Parathyroid adenoma (tissue), 2 donors: ENCODE results near the gene SGSM2.

Experiments
- H2AFZ ChIP-seq: fragments of 300-600 bp; sonication (generic); one replicate; pipeline ENCODE4 v1.7.0; 2017; ENCODE audit warnings: antibody characterized with exemption, mild to moderate bottlenecking
- H3K27ac ChIP-seq: fragments of 300-600 bp; sonication (generic); one replicate; pipeline ENCODE4 v1.7.0; 2017
- H3K27me3 ChIP-seq: fragments of 300-600 bp; sonication (generic); one replicate; pipeline ENCODE4 v1.7.0; 2017; ENCODE audit warnings: low read length; ENCODE audit not compliant: control insufficient read depth, insufficient read depth
- H3K36me3 ChIP-seq: fragments of 300-600 bp; sonication (generic); one replicate; pipeline ENCODE4 v1.7.0; 2017; ENCODE audit warnings: low read length; ENCODE audit not compliant: control insufficient read depth, insufficient read depth
- H3K4me1 ChIP-seq: fragments of 300-600 bp; sonication (generic); one replicate; pipeline ENCODE4 v1.7.0; 2017; ENCODE audit warnings: control low read depth
- H3K4me2 ChIP-seq: fragments of 300-600 bp; sonication (generic); one replicate; pipeline ENCODE4 v1.7.0; 2017; ENCODE audit warnings: low read length
- H3K4me3 ChIP-seq: fragments of 300-600 bp; sonication (generic); one replicate; pipeline ENCODE4 v1.7.0; 2017; ENCODE audit warnings: low read depth, low read length
- H3K79me2 ChIP-seq: fragments of 300-600 bp; sonication (generic); one replicate; pipeline ENCODE4 v1.7.0; 2017; ENCODE audit warnings: control low read depth
- H3K9ac ChIP-seq: fragments of 300-600 bp; sonication (generic); one replicate; pipeline ENCODE4 v1.7.0; 2017; ENCODE audit warnings: mild to moderate bottlenecking
- H3K9me3 ChIP-seq: fragments of 300-600 bp; sonication (generic); one replicate; pipeline ENCODE4 v1.7.0; 2017; ENCODE audit warnings: low read length; ENCODE audit not compliant: control insufficient read depth
- TF ChIP-seq, protein P1 (sequence below): fragments of 300-600 bp; sonication (generic); IDR thresholded peaks from one replicate; pipeline ENCODE4 v1.7.0; 2017; ENCODE audit warnings: antibody characterized with exemption, mild to moderate bottlenecking
- donor health status: primary hyperparathyroidism.

The SGSM2 gene

DNA sequence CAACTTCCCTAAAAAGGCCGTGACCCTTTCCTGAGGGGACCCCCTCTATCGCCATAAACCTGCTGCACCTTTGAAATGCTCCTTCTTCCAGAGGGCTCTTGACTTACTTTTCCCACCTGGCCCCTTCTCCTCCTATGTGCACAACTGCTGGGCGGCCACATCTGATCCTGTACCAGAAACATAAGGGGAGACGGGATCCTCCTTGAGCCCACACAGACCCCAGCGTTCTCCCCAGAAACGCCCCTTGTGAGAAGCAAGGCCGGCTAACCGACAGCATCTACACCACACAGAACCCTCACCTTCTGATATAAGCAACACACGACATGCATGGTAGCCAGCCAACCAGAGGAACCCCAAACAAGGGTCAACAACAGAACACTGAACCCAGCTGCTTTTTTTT lies 77.8 kb downstream of the SGSM2 start:
- Histone ChIP-seq H3K79me2 (peaks cover 5% of the 10 kb centered on the region), H3K9me3 (no peaks in the 10 kb centered on the region), H3K36me3 (no peaks in the 10 kb centered on the region), H3K27ac (no peak overlapping the region), H3K27me3 (no peaks in the 10 kb centered on the region), H3K4me1 (no peaks in the 10 kb centered on the region), H2AFZ (no peak overlapping the region), H3K4me3 (no peak overlapping the region), H3K4me2 (no peak overlapping the region), H3K9ac (no peak overlapping the region)
- TF ChIP-seq, protein P1, sequence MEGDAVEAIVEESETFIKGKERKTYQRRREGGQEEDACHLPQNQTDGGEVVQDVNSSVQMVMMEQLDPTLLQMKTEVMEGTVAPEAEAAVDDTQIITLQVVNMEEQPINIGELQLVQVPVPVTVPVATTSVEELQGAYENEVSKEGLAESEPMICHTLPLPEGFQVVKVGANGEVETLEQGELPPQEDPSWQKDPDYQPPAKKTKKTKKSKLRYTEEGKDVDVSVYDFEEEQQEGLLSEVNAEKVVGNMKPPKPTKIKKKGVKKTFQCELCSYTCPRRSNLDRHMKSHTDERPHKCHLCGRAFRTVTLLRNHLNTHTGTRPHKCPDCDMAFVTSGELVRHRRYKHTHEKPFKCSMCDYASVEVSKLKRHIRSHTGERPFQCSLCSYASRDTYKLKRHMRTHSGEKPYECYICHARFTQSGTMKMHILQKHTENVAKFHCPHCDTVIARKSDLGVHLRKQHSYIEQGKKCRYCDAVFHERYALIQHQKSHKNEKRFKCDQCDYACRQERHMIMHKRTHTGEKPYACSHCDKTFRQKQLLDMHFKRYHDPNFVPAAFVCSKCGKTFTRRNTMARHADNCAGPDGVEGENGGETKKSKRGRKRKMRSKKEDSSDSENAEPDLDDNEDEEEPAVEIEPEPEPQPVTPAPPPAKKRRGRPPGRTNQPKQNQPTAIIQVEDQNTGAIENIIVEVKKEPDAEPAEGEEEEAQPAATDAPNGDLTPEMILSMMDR: no peak

DNA sequence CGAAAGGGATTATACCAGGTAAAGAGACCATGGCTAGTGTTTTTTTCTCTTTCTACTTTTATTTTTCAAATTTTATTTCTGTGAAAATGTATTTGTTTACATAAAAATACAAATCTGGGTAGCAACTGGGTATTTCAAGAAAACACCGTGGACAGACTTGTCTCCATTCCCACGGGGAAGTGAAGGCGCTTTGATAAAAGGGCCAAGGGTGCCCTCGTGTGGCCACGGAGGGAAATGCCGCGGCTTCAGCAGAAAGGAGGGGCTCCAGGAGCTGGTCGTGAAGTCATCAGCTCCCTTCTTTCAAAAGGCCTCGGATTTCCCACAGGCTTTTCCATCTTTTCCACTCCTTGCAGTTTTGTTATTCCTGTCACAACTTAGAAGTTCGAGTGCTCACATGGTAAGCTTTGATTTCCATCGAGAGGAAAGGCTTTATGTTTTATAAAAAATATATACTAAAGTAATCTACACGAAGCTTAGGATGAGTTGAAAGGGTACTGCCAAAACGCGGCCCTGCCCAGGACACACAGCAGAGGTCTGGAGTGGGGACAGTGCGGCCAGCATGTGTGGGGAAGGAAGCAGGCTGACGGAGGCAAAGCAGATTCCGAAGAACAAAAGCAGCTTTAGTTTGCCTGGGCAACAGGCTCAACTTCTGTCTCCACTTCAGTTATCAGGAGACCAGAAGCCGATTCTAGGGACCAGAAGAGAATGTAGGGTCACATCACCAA lies 78.9 kb downstream of the SGSM2 start:
- no peaks in the 10 kb centered on the region for H3K27me3 ChIP-seq
- H3K79me2 ChIP-seq: peaks cover 5% of the 10 kb centered on the region
- no peaks in the 10 kb centered on the region for H3K36me3 ChIP-seq
- no peak overlapping the region for H2AFZ ChIP-seq
- H3K9ac ChIP-seq: no peak overlapping the region
- H3K4me3 ChIP-seq: no peak overlapping the region
- no peaks in the 10 kb centered on the region for H3K4me1 ChIP-seq
- TF ChIP-seq, protein P1: peak; percentile 97
- no peak overlapping the region for H3K4me2 ChIP-seq
- H3K9me3 ChIP-seq: no peaks in the 10 kb centered on the region
- no peak overlapping the region for H3K27ac ChIP-seq

DNA sequence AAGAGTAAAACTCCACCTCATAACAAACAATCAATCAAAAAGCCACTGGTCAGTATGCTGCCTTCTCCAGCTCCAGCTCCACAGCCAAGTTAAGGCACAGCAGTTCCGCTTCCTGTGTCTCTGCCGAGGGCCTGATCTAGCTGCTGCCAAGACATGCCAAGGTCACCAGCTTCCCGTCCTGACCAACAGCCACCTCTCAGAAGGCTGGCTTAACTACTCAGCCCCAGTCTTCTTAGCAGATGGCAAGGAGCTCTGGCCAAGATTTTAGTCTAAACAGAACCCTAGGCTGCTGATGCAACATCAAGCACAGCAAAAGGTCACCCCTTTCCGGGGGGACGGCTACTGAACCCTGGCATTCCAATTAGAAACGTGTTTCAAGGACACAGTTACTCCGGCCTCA lies 81.3 kb downstream of the SGSM2 start:
- H3K4me2 ChIP-seq: no peak overlapping the region
- H3K9ac ChIP-seq: no peak overlapping the region
- H3K9me3 ChIP-seq: no peaks in the 10 kb centered on the region
- H3K79me2 ChIP-seq: peaks cover 5% of the 10 kb centered on the region
- no peak overlapping the region for H3K4me3 ChIP-seq
- H3K36me3 ChIP-seq: no peaks in the 10 kb centered on the region
- TF ChIP-seq, protein P1: no peak
- no peaks in the 10 kb centered on the region for H3K4me1 ChIP-seq
- H3K27me3 ChIP-seq: no peaks in the 10 kb centered on the region
- no peak overlapping the region for H3K27ac ChIP-seq
- H2AFZ ChIP-seq: no peak overlapping the region

DNA sequence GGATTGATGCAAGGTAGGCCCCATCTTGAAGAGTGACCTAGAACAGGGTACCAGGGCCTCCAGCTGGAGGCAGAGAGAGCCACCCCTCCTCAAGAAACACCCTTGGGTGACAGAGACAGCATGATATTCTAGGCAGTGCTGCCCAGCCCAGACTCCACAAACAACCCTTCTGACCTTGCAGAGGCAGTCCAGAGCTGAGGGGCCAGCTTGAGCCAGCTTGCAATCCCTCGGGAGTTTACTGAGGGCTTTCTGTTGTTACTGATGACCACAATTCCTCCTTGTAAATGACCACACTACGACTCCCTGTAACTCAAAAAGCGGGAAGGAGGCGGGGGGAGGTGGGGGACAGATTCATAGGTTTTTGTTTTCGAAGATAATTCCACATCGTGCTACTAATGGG lies 82.2 kb downstream of the SGSM2 start:
- Histone ChIP-seq H3K9me3 (no peaks in the 10 kb centered on the region), H3K4me3 (no peak overlapping the region), H3K79me2 (no peaks in the 10 kb centered on the region), H3K4me1 (no peaks in the 10 kb centered on the region), H2AFZ (no peak overlapping the region), H3K27me3 (no peaks in the 10 kb centered on the region), H3K4me2 (no peak overlapping the region), H3K9ac (no peak overlapping the region), H3K27ac (no peak overlapping the region), H3K36me3 (no peaks in the 10 kb centered on the region)
- TF ChIP-seq, protein P1: no peak

DNA sequence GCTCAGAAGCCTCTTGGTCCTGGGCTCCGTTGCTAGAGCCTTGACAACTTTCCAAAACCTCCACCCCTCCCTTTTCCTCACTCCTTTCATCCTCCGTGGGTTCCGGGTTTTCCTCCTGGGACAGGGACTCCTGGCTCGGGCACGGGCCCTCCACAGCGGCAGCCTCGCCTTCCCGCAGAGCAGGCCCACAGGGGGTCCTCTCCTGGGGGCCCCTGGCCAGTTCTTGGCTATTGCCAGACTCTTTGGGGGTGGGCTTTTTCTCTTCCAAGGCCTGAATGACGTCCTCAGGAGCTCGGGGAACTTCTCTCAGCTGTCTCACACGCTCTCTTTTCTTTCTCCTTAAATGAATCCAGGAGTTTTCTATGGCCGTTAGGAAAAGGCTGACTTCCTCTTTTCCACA lies 82.9 kb downstream of the SGSM2 start:
- H3K27me3 ChIP-seq: no peaks in the 10 kb centered on the region
- TF ChIP-seq, protein P1: no peak
- H3K4me1 ChIP-seq: no peaks in the 10 kb centered on the region
- no peak overlapping the region for H3K4me2 ChIP-seq
- H3K79me2 ChIP-seq: no peaks in the 10 kb centered on the region
- no peak overlapping the region for H3K4me3 ChIP-seq
- H2AFZ ChIP-seq: no peak overlapping the region
- no peak overlapping the region for H3K9ac ChIP-seq
- H3K9me3 ChIP-seq: no peaks in the 10 kb centered on the region
- no peaks in the 10 kb centered on the region for H3K36me3 ChIP-seq
- H3K27ac ChIP-seq: no peak overlapping the region
